ENCODE results near the gene ORMDL3.
"Not testable (repeated sequence)": the region's sequence is repeated elsewhere in the genome, so short reads cannot be mapped to it uniquely, and the experiment has no call there.

The ORMDL3 gene

GRCh38 chr17:39923836-39924690 lies 3.3 kb downstream of the ORMDL3 start:
- DNase-seq, result no peak
- Mint-ChIP-seq H3K4me3 (peak overlapping the region; percentile 93), H3K36me3 (ENCODE audit: low read depth) (peaks cover 12% of the 10 kb centered on the region), H3K9me3 (no peaks in the 10 kb centered on the region), H3K27ac (peak overlapping the region; percentile 88), H3K27me3 (no peaks in the 10 kb centered on the region), H3K4me1 (peaks cover 87% of the 10 kb centered on the region)
- ATAC-seq, result no peak

- Mint-ChIP-seq H3K4me3 (no peak overlapping the region), H3K36me3 (ENCODE audit: low read depth) (peaks cover 15% of the 10 kb centered on the region), H3K9me3 (no peaks in the 10 kb centered on the region), H3K4me1 (peaks cover 86% of the 10 kb centered on the region), H3K27me3 (no peaks in the 10 kb centered on the region), H3K27ac (peak overlapping the region; percentile 88)
- no peak for DNase-seq
- ATAC-seq, result no peak
These were observed 4.2 kb downstream of the ORMDL3 start for GRCh38 chr17:39923230-39923629.

DNA sequence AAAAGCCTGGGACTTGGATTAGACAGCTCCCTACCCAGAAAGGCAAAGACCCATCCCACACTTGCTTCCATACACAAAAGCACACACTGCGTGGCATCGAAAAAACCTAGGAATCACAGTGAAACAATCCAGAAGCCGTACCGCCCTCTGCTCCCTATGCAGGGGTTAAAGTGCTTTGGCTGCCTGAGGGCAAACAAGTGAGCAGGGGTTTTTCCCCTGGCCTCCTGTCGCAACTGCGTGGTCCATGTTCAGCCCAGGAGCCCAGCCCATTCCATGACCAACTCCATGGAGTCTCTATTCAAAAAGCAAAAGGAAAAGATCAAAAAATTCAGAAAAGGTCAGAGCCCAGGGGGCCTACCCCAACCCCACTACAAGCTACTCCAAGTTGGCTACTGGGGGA lies 5.4 kb downstream of the ORMDL3 start:
- Mint-ChIP-seq H3K27ac (peak overlapping the region; percentile 88), H3K9me3 (no peaks in the 10 kb centered on the region), H3K36me3 (ENCODE audit: low read depth) (peaks cover 16% of the 10 kb centered on the region), H3K4me1 (peaks cover 82% of the 10 kb centered on the region), H3K27me3 (no peaks in the 10 kb centered on the region), H3K4me3 (peak overlapping the region; percentile 50)
- DNase-seq (no peak), ATAC-seq (no peak)

GRCh38 chr17:39921323-39921722 lies 6.1 kb downstream of the ORMDL3 start:
- H3K4me3 Mint-ChIP-seq, result peak overlapping the region; percentile 50

DNA sequence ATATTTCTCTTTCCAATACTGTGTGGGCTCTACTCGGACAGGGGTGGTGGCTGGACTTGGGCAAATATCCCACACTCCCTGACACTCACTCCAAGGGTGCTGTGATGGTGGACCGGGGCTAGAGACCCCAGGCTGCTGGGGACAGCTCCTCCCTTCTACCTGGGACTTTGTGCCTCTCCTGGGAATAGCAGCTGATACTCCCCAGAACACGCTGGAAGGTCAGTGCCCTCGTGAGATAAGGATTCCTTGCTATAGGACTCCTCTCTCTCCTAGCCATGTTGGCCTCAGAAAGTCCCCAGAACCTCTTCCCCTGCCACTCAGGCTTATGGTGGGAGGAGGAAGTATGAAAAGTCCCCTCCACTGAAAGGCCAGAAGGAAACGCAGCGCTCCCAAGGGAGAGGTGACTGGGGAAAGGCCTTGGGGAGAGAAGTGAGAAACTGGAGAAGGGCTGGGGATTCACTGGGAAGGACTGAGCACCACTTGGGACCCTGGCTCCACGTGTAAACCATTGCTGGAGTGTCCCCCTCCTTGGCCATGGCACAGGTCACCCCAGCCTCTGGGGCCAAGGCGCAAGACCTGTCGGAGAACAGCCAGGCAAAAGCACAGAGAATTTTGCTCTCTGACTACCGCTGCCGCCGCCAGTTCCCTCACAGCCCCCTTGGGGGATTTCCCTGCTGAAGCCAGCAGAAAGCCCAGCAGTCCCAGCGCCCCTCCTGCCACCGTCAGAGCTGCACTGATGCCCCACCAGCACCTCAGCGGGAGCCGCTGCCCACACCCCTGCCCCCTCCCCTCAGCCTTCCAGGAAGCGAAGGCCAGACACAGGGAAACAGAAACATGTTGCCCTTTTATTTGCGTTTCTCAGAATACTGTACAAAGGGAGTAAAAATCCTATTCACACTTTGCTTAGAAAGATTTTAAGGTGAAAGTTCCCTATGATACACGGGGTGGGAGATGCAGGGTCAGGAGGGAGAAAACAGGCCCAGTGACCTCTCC lies 6.9 kb downstream of the ORMDL3 start:
- H3K27ac Mint-ChIP-seq, result peak overlapping the region; percentile 88
- H3K4me3 Mint-ChIP-seq, result peak overlapping the region; percentile 50
- peaks cover 82% of the 10 kb centered on the region for H3K4me1 Mint-ChIP-seq
- H3K9me3 Mint-ChIP-seq, result no peaks in the 10 kb centered on the region
- DNase-seq (peak; percentile 77), ATAC-seq (peak; percentile 72)
- no peaks in the 10 kb centered on the region for H3K27me3 Mint-ChIP-seq
- peaks cover 19% of the 10 kb centered on the region for H3K36me3 Mint-ChIP-seq (ENCODE audit: low read depth)

More at GRCh38 chr17:39921323-39921722, 6.1 kb downstream of the ORMDL3 start:
- DNase-seq (peak; percentile 53), ATAC-seq (peak; percentile 56)
- peak overlapping the region; percentile 88 for H3K27ac Mint-ChIP-seq
- no peaks in the 10 kb centered on the region for H3K9me3 Mint-ChIP-seq
- H3K27me3 Mint-ChIP-seq, result no peaks in the 10 kb centered on the region
- H3K36me3 Mint-ChIP-seq (ENCODE audit: low read depth), result peaks cover 19% of the 10 kb centered on the region
- H3K4me1 Mint-ChIP-seq, result peaks cover 85% of the 10 kb centered on the region

DNA sequence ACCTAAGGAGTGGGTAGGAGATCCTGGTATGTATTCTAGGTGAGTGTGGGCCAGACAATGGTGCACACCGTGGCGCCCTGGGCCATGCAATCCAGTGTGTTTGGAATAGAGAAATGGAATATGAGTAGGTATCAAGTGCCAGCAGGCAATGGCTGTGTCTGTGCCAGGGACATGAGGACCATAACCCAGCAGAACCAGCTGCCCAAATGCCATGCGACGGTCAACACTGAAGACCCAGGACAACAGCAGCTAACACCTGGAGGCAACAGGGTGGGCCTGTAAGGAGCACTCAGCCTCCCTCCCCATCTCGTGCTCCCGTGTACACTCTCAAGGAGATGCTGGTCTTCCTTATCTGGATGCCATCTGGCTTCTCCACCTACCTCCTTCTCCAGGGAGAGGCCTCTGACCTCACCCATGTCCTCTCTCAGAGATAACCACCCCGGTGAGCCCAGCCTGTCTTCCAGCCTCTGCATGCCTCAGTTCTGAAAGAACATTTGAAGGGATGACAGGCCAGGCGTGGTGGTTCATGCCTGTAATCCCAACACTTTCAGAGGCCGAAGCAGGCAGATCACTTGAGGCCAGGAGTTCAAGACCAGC lies 8.2 kb downstream of the ORMDL3 start:
- Mint-ChIP-seq H3K27me3 (no peaks in the 10 kb centered on the region), H3K4me1 (peaks cover 72% of the 10 kb centered on the region), H3K27ac (no peak overlapping the region)

DNA sequence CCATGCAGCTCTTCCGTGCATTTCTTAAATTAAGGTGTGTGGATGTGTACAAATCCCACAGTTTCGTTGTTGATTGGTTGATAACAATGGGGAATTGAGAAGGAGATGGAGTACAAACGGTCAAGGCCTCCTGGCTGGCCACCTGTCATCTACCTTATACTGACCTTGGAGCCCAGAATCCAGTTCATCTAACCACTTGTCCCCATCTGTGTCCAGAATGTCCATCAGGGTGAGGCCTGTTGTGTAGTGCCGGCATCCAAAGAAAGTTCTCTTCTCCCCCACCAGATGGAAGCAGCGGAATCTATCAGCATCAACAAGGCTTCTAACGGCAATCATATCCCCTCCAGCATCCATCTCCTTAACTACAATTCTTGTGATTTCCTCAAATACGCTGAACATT lies 10.5 kb downstream of the ORMDL3 start:
- DNase-seq (no peak), ATAC-seq (no peak)
- Mint-ChIP-seq H3K36me3 (ENCODE audit: low read depth) (peaks cover 19% of the 10 kb centered on the region), H3K4me1 (peaks cover 50% of the 10 kb centered on the region), H3K27ac (no peak overlapping the region), H3K27me3 (no peaks in the 10 kb centered on the region), H3K9me3 (no peaks in the 10 kb centered on the region), H3K4me3 (no peak overlapping the region)

More for the DNA sequence above, 8.2 kb downstream of the ORMDL3 start:
- Mint-ChIP-seq H3K36me3 (ENCODE audit: low read depth) (peaks cover 21% of the 10 kb centered on the region), H3K4me3 (no peak overlapping the region), H3K9me3 (no peaks in the 10 kb centered on the region)
- ATAC-seq (no peak), DNase-seq (no peak)

DNA sequence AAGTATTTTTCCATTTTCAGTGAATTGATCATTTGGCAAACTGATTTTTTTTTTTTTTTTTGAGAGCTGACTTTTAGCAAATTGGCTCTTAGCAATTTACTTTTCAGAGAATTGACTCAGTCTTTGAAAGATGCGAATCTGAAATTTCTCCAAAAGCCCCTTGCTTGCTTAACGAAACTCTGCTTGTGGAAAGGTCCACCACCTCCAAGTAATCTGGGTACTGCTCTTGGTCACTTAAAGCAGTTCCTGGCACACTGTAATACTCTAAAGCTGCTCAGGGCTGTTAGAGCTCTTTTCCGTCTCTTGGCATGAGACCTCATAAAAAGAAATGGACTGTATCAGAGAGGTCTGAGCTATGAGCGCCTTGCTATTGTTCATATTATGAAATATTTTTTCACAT lies 11.8 kb downstream of the ORMDL3 start:
- Mint-ChIP-seq H3K36me3 (ENCODE audit: low read depth) (peaks cover 25% of the 10 kb centered on the region), H3K9me3 (no peaks in the 10 kb centered on the region), H3K4me3 (no peak overlapping the region), H3K4me1 (peaks cover 36% of the 10 kb centered on the region), H3K27ac (peak overlapping the region; percentile 49), H3K27me3 (no peaks in the 10 kb centered on the region)
- ATAC-seq, result peak; percentile 47
- no peak for DNase-seq

DNA sequence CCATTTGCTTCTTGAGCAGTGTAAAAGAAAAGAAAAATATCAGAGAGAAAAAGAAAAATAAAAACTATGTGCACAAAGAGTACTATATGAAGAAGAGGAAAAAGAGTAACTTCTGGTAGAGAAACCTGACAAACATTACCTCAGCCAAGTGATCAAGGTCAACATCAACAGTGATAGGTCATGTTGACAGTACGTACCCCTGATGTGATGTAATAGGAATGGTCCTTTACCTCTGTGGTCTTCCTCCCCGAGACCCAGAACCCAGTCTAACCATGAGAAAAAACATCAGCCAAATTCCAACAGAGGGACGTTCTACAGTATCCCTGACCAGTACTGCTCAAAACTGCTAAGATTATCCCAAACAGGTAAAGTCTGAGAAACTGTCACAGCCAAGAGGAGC lies 13.4 kb downstream of the ORMDL3 start:
- ATAC-seq (no peak), DNase-seq (no peak)
- H3K4me1 Mint-ChIP-seq, result peaks cover 23% of the 10 kb centered on the region
- H3K27me3 Mint-ChIP-seq, result no peaks in the 10 kb centered on the region
- peaks cover 19% of the 10 kb centered on the region for H3K36me3 Mint-ChIP-seq (ENCODE audit: low read depth)
- H3K4me3 Mint-ChIP-seq, result no peak overlapping the region
- no peaks in the 10 kb centered on the region for H3K9me3 Mint-ChIP-seq
- H3K27ac Mint-ChIP-seq, result no peak overlapping the region

- no peak for DNase-seq
- Mint-ChIP-seq H3K9me3 (no peaks in the 10 kb centered on the region), H3K27me3 (no peaks in the 10 kb centered on the region), H3K36me3 (ENCODE audit: low read depth) (peaks cover 25% of the 10 kb centered on the region), H3K4me1 (peaks cover 4% of the 10 kb centered on the region), H3K4me3 (no peak overlapping the region), H3K27ac (no peak overlapping the region)
- no peak for ATAC-seq
These were observed 18.5 kb downstream of the ORMDL3 start for GRCh38 chr17:39908789-39909352.

GRCh38 chr17:39904990-39905288 lies 22.5 kb downstream of the ORMDL3 start:
- Mint-ChIP-seq H3K27ac (no peak overlapping the region), H3K36me3 (ENCODE audit: low read depth) (peaks cover 24% of the 10 kb centered on the region), H3K9me3 (no peaks in the 10 kb centered on the region), H3K4me3 (no peak overlapping the region), H3K4me1 (peaks cover 14% of the 10 kb centered on the region), H3K27me3 (no peaks in the 10 kb centered on the region)
- no peak for DNase-seq
- no peak for ATAC-seq

DNA sequence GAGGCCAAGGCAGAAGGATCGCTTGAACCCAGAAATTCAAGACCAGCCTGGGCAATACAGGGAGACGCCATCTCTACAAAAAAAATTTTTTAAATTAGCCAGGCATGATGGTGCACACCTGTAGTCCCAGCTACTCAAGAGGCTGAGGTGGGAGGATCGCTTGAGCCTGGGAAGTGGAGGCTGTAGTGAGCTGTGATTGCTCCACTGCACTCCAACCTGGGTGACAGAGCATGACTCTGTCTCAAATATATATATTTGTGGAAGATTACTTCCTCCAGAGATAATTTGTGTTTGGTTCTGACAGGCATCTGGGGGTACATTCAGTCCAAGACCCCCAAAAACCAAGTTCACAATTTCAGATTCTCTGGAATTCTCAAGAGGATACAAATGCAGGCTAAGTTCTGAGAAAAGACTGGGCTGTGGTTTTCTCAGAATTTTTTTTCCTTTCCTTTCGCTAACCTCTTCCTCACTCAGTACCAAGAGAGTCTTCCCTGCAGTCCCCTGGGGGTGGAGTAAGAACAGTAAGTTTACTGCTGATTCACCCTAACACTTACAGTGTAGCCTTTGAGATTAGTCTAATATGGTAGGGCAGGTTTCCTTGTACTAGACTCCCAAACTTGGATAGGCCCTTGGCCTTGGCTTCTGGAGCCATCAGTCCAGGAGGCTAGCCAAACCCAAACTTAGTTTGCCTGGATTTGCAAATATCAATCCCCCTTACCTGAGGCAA lies 24.1 kb downstream of the ORMDL3 start:
- H3K27me3 Mint-ChIP-seq, result no peaks in the 10 kb centered on the region
- H3K4me3 Mint-ChIP-seq, result no peak overlapping the region
- H3K4me1 Mint-ChIP-seq, result peaks cover 14% of the 10 kb centered on the region
- H3K36me3 Mint-ChIP-seq (ENCODE audit: low read depth), result peaks cover 23% of the 10 kb centered on the region
- H3K27ac Mint-ChIP-seq, result peak overlapping the region; percentile 73
- no peaks in the 10 kb centered on the region for H3K9me3 Mint-ChIP-seq
- DNase-seq (no peak), ATAC-seq (peak; percentile 80)

GRCh38 chr17:39902027-39902426 lies 25.4 kb downstream of the ORMDL3 start:
- not testable (repeated sequence) for H3K27ac Mint-ChIP-seq, H3K27me3 Mint-ChIP-seq, H3K9me3 Mint-ChIP-seq, DNase-seq, ATAC-seq, H3K4me3 Mint-ChIP-seq
- Mint-ChIP-seq H3K4me1 (peaks cover 14% of the 10 kb centered on the region), H3K36me3 (ENCODE audit: low read depth) (peaks cover 20% of the 10 kb centered on the region)

GRCh38 chr17:39899215-39899614 lies 28.2 kb downstream of the ORMDL3 start:
- no peaks in the 10 kb centered on the region for H3K27me3 Mint-ChIP-seq
- H3K27ac Mint-ChIP-seq, result no peak overlapping the region
- peaks cover 18% of the 10 kb centered on the region for H3K4me1 Mint-ChIP-seq

More at GRCh38 chr17:39899215-39899614, 28.2 kb downstream of the ORMDL3 start:
- H3K36me3 Mint-ChIP-seq (ENCODE audit: low read depth), result peaks cover 9% of the 10 kb centered on the region
- ATAC-seq, result no peak
- no peak for DNase-seq
- H3K4me3 Mint-ChIP-seq, result no peak overlapping the region
- no peaks in the 10 kb centered on the region for H3K9me3 Mint-ChIP-seq
